H1 (cell line): ENCODE results near the gene FKRP. TPM values are rescaled to one million over a fixed set of nuclear protein-coding genes. Genes with fewer than 3 reads are reported as not detected.

ENCODE experiments used
- BRCA1 ChIP-seq: IDR thresholded peaks from 2 replicates; pipeline ENCODE4 v1.6.1; 2012; ENCODE audit warnings: low read depth, low read length, improper control_type of control experiment
- KDM1A ChIP-seq: fragments of 200-600, 300-600 bp; sonication (generic); IDR thresholded peaks from 2 replicates; pipeline ENCODE4 v1.7.1; 2016; ENCODE audit warnings: mild to moderate bottlenecking, low read length, borderline replicate concordance
- KDM4A ChIP-seq: IDR thresholded peaks from one replicate; pipeline ENCODE4 v1.7.1; 2012; ENCODE audit warnings: low read depth, mild to moderate bottlenecking, moderate library complexity, low read length, inconsistent platforms; ENCODE audit not compliant: severe bottlenecking
- SIRT6 ChIP-seq: IDR thresholded peaks from one replicate; pipeline ENCODE4 v1.7.1; 2012; ENCODE audit warnings: low read length, inconsistent platforms
- SP4 ChIP-seq: IDR thresholded peaks from 2 replicates; pipeline ENCODE4 v1.6.1; 2012; ENCODE audit warnings: low read length, inconsistent platforms
- TBP ChIP-seq: IDR thresholded peaks from 2 replicates; pipeline ENCODE4 v1.6.1; 2011; ENCODE audit warnings: low read depth, low read length, improper control_type of control experiment
- polyA plus RNA-seq, 7 experiments: library from polyadenylated mRNA; depleted of rRNA in 3 of 7; stranded (reverse) in 5 of 7; unstranded in 2 of 7; fragments of >200 nt in 5 of 7; fragments of 200-250 nt in 2 of 7; gene quantifications; 1 replicate in 5 of 7; 2 replicates in 1 of 7; 4 replicates in 1 of 7; pipeline versions ENCODE4 v1.2.1 to v1.2.3, GENCODE V29; 2011 to 2013; ENCODE audit warnings: missing spikeins in 2 of 7, mixed read lengths in 2 of 7
- total RNA-seq: library from RNA; stranded (reverse); fragmentation: NEBNext Ultra II Directional; extraction: Animal tissue kit (Norgen Biotek cat#: 25700); gene quantifications from 2 replicates; pipeline ENCODE4 v1.2.1, GENCODE V29; 2021

Gene FKRP
- total and polyA plus RNA-seq, 2 of the 8 experiments (the other 6 are each of a cell fraction or from before 2014, with no cell fraction given): 17.1 to 24.4 TPM

- TF ChIP-seq SIRT6: no peak
- no peak for TF ChIP-seq TBP
- no peak for TF ChIP-seq KDM1A
- TF ChIP-seq BRCA1: no peak
- TF ChIP-seq KDM4A: no peak
- TF ChIP-seq SP4: no peak
- TF ChIP-seq, all 59 proteins: peak for 0
These were observed 30.3 kb upstream of the FKRP start (continued) for GRCh38 chr19:46715620-46715974.
